NCI-H128 (cell line): ENCODE data around the gene EDN3.
"Not testable (repeated sequence)": the region's sequence is repeated elsewhere in the genome, so short reads cannot be mapped to it uniquely, and the experiment has no call there.

ENCODE experiments used
- DNase-seq: peaks from one replicate; lab custom pipeline; 2025; ENCODE audit not compliant: unreplicated experiment; lab: John Stamatoyannopoulos, UW

EDN3 gene

DNA sequence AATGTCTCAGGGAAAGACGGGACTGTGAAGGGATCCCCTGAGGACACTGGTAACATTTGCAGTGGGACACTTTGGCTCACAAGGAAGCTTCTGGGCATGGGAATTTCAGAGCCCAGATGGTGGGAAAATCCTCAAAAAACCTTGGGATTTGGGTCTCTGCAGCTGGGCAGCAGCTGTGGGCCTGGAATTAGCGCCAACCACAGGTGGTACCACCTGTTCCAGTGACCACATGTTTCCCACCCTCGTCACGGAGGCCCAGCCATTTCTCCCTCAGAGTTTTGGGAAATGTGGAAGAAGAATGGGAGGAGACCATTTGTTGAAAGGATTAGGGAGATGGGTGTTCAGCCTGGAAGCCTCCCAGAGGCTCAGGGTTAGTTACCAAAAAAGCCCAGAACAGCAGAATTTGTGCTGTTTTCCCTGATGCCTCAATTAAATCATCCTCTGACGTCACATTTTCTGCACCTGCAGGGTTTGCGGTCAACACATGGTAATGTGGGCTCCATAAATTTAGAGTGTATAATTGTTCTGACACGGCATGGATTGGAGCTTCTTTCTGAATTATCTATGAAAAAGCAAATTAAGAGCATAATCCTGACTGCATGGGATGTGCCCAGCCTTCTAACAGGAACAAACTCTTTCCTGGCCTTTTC, 34.4 kb downstream of the EDN3 start:
- no peak for DNase-seq

DNA sequence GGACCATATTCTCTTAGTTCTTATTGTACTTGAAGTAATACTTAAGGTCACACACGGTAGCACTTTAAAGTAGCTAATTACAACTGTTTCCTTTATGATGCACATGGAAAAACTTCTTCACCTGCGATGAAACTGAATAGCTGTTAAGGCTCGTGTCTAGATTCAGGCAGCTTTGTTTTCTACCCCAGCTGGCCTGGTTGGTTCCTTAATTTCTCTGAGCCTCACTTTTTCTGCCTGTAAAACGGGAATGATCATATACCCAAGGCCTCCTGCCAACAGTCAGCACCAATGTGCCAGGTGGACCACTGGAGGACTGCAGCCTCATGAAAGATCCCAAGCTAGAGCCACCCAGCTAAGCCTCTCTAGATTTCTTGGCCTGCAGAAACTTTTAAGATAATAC, 35.0 kb downstream of the EDN3 start:
- no peak for DNase-seq

DNA sequence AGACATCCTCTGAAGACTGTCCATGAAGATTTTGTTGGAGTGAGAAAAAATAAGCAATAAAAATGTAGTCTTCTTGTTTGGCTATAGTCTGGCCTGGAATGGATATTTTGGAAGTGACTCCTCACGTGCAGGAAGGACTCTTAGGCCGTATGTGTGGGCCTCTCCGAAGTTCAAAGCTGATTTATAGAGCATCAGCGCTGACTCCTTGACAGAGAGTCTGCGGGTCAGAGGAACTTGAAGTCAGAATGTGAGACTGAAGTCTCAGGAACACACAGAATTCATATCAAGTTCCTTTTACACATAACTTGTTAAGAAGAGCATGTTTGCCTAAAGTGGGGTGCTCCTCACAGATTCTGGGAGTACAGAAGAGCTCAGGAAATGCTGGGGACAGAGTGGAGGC, 36.1 kb downstream of the EDN3 start:
- no peak for DNase-seq

DNA sequence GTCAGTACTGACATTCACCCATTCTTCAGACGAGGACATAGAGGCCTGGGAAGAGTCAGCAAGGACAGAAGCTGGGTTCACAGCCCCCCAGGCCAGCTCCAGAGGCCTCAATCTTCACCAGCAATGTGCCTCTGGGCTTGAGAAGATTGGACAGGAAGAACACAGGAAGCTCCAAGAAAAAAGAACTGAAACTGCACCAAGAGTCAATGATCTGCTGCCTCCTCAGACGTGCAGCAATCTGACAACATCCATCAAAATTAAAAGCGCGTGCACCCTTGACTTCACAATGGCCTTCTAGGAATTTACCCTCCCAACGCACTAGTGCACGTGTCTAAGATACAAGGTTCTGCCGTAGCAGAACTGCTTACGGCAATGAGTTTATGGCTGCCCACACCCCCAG, 38.0 kb downstream of the EDN3 start:
- DNase-seq, result not testable (repeated sequence)

DNA sequence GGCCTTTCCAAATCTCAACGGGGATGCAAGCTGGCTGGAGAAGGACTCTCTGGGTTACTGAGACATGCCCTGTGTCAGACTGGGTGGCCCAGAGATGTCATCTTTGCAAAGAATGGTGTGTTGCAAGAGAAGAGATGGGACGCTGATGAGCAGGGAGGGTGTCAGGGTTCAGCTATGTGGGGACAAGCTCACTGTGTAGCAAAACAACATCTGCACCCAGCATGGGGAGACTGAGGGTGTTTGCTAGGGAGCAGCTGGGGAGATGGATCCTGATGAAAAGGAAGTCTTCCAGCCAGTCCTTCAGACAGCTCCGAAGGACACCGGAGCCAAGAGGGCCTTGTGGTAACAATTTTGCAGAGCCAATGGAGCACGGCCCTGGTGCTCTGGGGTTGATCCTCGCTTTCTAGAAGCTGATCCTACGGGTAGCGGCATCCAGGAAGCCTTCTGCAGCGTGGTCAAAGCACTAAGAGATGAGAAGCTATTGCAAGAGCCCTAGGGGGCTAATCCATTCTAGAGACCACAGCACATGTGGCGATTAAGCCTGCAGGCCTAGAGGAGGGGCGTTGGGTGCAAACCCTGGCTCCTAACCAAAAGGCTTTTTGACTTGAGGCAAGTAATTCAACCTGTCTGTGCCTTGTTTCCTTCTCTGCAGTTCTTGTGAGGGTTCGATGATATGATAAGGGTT, 39.9 kb downstream of the EDN3 start:
- no peak for DNase-seq

DNA sequence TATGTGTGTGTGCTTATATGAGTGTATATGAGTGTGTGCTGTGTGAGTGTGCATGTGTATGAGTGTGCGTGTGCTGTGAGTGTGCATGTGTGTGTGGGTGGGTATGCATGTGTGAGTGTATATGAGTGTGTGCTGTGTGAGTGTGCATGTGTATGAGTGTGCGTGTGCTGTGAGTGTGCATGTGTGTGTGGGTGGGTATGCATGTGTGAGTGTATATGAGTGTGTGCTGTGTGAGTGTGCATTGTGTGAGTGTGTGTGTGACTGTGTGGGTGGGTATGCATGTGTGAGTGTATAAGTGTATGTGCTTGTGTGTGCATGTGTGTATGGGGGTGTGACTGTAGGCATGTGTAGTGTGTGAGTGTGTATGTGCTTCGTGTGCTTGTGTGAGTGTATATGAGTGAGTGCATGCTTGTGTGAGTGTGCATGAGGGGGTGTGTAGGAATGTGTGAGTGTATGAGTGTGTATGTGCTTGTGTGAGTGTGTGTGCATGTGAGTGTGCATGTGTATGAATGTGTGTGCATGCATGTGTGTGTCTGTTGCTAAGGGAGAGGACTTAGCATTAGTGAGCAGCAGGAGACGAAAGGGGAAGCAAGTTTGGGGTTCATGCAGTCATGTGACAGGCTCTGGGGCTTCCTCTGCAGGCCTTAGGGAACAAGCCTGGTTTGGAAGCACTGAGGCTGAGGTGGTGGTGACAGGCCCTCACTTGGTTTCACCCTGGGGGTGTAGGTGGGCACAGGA, 41.0 kb downstream of the EDN3 start:
- DNase-seq, result not testable (repeated sequence)

DNA sequence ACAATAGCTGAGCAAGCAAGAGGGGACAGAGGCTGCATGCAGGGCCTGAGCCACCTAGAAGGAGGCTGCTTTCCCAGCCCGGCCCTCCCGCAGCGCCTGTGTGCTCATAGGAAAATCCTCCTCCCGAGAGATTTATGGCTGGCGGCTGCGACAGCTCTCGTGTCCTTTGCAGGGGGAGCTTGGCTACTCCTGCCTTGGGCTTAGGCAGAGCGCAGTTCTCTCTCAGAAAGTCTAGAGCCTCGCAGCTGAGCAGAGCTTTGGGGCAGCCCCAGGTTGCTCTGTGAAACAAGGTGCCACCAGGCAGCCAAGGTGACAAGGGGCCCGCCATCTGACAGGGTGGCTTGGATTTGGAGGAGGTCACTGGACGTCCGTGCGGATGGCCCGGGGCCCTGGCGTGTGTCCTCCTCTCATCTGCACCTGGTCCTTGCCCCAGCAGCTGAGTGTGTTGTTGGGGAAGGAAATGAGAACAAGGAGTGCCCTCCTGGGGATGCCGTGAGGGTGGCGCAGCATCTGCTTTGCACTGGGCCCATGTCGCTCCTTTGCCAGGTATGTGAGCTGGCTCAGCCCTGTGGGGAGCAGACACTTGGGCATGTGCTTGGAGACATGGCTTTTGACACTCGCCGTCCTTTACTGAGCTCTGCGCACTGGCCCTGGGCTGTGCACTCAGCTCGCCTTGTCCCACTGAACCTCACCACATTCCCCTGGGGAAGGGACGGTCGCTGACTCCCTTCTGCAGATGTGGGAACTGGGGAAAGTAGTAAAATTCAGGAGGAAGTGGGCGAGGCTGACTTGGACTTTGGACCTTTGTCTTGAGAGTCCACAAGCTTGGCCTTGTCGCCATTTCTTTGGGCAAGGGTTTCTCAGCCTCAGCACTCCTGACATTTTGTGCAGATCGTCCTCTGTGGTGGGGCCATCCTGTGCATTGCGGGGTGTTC, 41.9 kb downstream of the EDN3 start:
- DNase-seq, result no peak

DNA sequence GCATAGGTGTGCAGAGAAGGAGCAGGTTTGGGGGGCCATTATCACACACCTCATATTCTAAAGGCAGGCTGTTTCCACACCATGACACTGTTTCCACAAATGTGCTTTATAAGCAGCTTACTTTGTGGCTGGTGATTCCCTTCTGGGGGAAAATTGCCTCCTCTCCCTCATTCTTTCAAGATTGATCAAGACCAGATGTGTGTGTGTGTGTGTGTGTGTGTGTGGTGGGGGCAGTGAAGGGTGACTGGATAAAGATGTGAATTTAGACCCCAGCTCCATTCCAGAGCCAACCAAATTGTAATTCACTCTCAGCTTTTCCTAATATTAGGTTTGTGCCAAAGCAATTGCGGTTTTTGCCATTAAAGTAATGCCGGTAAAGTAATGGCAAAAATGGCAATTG, 45.6 kb downstream of the EDN3 start:
- no peak for DNase-seq

DNA sequence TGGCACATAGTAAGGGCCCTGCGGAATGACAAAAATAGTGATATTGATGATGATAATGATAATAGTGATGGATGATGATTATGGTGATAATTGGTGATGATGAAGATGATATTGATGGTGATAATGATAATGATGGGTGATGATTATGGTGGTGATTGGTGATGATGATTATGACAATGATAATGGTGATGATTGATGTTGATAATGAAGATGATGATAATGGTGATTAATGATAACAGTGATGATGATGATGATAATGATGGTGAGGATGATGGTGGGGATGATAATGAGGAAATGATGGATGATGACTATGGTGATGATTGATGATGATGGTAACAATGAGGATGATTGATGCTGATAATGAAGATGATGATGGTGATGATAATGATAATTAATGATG, 48.9 kb downstream of the EDN3 start:
- no peak for DNase-seq

DNA sequence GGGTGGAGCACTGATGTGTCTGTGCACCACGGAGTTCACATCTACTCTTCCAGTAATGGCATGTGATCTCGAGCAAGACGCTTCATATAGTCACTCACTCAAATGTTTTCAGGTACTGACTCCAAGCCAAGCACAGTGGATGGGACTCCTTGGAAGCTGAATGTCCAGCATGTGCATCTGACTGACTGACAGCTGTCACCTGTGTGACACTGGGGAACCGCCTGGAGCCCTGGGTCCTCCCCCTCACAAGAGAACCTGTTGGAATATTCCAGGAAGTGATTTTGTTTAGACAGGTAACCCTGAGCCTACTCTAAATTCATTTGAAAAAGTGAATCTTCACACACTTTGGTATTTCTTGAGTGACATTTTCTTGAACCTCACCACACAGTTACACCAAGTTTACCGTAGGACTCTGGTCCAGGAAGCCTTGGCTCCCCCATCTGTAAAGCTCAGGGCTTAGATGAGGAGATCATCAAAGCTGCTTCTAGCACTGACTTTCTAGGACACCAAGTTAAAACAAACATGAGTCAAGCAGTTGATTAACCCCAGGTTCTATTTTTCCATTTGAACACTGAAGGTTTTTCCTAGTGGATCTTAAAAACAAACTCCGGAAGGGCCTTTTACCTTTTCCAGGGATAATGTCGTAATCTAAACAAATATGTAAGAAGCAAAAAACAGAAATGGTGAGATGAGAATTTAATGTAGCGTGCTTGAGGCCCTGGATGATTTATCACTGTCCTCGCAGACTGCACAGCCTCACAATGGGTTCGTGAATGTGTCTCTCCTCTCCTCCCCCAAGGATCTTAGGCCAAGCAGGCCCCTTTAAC, 50.1 kb downstream of the EDN3 start:
- DNase-seq, result no peak

DNA sequence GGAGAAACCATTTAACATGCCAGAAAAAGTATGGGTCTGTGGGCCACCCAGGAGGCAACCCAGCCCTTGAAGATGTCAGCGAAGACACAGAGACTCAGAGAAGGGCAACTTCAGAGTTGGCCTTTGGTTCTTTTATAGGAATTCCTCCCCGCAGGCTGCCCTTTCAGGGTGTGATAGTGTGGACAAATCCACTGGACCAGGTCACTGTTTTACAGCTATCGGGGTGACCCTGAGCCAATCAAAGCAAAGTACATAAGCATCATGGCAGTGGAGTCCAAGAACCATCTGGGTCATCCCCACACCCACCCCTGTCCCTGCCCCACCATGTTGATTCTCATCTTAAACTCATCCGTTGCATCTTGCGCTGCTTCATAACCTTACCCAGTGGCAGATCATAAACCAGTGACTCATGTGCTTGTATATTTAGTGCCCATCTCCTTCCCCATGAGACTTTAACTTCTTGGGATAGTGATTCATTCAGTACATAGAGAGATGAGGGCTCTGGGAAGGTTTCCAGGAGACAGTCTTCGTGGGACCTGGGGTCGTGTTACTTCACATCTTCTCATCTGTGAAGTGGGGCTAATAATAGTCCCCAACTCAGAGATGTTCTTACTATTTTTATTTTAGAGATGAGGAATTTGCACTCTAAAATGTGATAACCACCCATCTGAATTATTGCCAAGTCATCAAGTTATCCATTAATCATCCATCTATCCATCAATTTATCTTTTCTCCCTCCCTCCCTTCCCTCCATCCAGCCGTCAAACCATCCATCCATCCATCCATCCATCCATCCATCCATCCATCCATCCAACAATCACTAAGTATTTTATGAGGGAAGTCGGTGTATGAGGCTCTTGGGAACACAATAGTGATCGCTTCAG, 51.0 kb downstream of the EDN3 start:
- DNase-seq, result no peak

DNA sequence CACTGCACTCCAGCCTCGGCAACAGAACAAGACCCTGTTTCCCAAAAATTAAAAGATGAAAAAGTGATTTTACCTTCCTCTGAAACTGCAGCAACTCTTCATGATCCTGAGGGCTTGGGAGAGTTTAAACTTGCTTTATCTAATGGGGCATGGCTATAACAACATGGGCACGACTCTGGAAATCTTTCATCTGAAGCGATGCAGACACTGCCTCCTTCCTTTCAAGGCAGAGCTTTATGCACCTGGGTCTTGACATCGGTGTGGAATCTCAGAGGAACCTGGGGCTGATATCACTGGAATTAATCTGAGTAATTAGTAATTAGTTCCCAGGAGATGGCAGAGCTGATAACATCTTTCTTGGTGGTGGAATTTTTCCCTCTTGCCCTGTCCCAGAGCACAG, 52.1 kb downstream of the EDN3 start:
- no peak for DNase-seq

DNA sequence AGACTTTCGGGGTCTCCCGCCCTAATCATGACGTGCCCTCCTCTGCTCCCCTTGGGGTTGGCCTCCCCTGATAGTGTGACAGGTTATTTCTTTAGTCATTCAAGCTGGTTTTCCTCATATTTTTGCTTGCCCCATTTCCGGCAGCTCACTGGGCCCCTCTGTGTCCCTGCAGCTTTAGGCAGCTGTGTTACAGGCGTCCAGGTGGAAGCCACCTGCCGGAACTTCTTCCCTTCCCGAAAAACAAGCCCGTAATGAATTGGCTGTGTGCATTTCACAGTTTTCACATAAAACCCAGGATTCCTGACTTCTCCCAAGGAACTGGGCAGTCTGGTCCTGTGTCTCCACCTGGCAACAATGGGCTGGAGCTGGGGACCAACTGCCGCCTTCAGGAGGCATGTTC, 52.6 kb downstream of the EDN3 start:
- DNase-seq, result no peak

DNA sequence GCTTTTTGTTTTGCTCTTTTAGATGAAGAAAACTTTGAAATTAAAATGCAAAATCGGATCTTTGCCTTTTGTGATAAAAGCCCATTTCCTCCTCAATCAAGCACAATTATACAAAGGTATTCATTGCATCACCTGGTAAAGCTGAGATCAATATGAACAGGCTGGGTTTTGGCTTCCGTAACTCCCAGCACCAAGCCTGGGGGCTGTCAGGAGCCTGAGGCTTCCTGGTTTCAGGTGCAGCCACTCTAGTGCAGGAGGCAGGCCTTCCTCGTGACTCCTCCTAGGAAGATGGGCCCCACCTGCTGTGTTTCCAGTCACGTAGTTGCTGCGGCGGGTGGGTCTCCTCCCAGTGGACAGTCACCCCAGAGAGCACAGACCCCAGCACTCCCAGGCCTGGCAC, 54.0 kb downstream of the EDN3 start:
- DNase-seq, result no peak

DNA sequence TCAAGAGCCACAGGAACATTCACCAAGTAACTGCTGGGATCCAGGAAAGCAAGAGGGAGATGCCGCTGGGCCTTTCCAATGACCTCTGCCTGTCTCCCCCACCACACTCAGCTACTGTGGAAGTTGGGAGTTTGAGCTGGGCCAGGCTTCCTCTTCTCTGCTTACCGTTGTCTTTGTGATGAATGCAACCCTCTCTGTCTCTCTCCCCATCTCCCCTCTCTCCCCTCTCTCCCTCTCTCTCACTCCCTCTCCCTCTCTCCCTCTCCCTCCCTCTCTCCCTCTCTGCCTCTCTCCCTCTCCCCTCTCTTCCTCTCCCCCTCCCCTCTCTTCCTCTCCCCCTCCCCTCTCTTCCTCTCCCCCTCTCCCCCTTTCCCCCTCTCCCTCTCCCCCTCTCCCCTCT, 54.8 kb downstream of the EDN3 start:
- DNase-seq, result no peak

DNA sequence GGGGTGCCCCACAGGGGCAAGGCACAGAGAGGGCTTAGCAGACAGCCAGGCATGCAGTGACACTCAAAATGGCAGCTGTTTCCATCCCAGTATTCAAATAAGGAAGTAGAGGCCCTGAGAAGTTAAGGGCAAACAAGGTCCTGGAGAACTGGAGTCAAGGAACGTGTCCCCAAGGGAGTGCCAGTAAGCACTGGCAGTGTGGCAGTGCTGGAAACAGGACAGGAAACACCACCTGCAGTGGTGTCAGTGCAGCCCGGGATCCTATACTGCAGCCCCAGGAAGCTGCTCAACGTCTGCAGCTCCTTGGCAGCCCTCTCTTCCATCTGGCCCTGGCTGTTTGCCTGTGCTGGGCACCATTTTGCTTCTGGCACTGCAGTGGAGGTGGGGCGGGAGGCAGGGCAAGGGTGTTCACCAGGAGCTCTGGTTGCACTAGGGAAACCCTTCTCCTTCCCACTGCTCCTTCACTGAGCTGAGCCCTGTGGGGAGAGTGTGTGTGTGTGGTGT, 56.3 kb downstream of the EDN3 start:
- no peak for DNase-seq

DNA sequence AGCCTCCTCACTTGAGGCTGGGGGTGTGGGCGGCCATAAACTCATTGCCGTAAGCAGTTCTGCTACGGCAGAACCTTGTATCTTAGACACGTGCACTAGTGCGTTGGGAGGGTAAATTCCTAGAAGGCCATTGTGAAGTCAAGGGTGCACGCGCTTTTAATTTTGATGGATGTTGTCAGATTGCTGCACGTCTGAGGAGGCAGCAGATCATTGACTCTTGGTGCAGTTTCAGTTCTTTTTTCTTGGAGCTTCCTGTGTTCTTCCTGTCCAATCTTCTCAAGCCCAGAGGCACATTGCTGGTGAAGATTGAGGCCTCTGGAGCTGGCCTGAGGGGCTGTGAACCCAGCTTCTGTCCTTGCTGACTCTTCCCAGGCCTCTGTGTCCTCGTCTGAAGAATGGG, 58.4 kb downstream of the EDN3 start:
- not testable (repeated sequence) for DNase-seq

DNA sequence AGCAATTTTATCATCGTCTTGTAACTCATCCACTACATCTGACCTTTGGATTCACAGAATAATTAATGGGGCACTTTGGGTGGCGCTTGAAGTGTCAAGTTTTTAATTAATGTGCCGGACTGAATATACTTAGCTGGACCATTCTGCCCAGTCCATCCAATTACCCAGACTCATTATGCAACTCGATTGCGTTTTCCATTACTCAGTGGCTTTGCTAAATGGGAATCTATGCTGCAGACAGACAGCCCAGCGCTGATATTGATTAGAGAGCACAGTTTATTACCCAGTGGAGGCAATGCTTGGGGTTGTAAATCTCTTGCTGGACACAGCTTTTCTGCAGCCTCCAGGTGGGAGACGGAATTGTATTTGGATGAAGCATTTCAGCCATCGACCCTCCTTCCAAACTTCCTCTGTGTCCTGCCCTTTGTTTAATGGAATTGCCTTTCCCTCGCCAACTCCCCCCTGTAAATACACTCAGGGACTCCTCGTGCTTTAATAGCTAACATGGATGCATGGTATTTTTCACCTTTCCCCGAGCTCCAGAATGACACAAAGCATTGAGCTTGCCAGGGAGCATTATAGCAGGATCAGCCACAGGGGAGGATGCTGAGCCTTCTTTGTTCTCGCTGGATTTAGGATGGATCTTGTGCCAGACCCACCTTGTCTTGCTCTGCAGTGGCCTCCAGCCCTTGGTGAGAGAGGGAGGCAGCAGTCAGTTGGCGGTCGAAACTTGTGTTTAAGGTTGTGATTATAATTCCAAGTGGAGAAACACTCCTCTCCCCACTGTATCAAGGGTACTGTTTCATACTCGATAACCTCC, 59.7 kb downstream of the EDN3 start:
- DNase-seq, result no peak
